Stimulated activated CD4-positive, alpha-beta T cell treated with anti-CD3 and anti-CD28 coated beads, Interleukin-2, amount 100 ng/mL, for 24 hours (primary cell): ENCODE data around the gene ZRANB3.

ENCODE experiments used
- DNase-seq, 2 donors: peaks; one replicate each; pipeline ENCODE4 v3.0.0-alpha.2; 2020

ZRANB3 gene

GRCh38 chr2:135246711-135247270 lies 284.2 kb downstream of the ZRANB3 start:
- no peak for DNase-seq

GRCh38 chr2:135245071-135245470 lies 285.9 kb downstream of the ZRANB3 start:
- DNase-seq, result no peak

- DNase-seq, result no peak
Measured at GRCh38 chr2:135238651-135239050, 292.4 kb downstream of the ZRANB3 start.

- no peak for DNase-seq
Measured at GRCh38 chr2:135230150-135230549, 300.9 kb downstream of the ZRANB3 start.

GRCh38 chr2:135227386-135227785 lies 303.6 kb downstream of the ZRANB3 start:
- no peak for DNase-seq

GRCh38 chr2:135226961-135227360 lies 304.1 kb downstream of the ZRANB3 start:
- DNase-seq, result no peak

GRCh38 chr2:135225781-135226180 lies 305.2 kb downstream of the ZRANB3 start:
- no peak for DNase-seq

GRCh38 chr2:135219226-135219625 lies 311.8 kb downstream of the ZRANB3 start:
- no peak for DNase-seq

- no peak for DNase-seq
Measured at GRCh38 chr2:135218426-135218825, 312.6 kb downstream of the ZRANB3 start.

- DNase-seq, result no peak
Measured at GRCh38 chr2:135212757-135213156, 318.3 kb downstream of the ZRANB3 start.

GRCh38 chr2:135208016-135208415 lies 323.0 kb downstream of the ZRANB3 start:
- DNase-seq, result no peak

- DNase-seq, result no peak
Measured at GRCh38 chr2:135203944-135204343, 327.1 kb downstream of the ZRANB3 start.

- DNase-seq, result no peak
Measured at GRCh38 chr2:135202751-135203150, 328.3 kb downstream of the ZRANB3 start.

GRCh38 chr2:135198481-135198880 lies 332.5 kb downstream of the ZRANB3 start:
- DNase-seq, result no peak

GRCh38 chr2:135190799-135191198 lies 340.2 kb downstream of the ZRANB3 start:
- no peak for DNase-seq

- DNase-seq, result no peak
Measured at GRCh38 chr2:135189148-135189547, 341.9 kb downstream of the ZRANB3 start.

- no peak for DNase-seq
Measured at GRCh38 chr2:135187270-135187669, 343.7 kb downstream of the ZRANB3 start.

GRCh38 chr2:135186054-135186453 lies 345.0 kb downstream of the ZRANB3 start:
- DNase-seq, result no peak

- no peak for DNase-seq
Measured at GRCh38 chr2:135183822-135184221, 347.2 kb downstream of the ZRANB3 start.

GRCh38 chr2:135182601-135183000 lies 348.4 kb downstream of the ZRANB3 start:
- DNase-seq, result no peak

- no peak for DNase-seq
Measured at GRCh38 chr2:135182190-135182589, 348.8 kb downstream of the ZRANB3 start.

- no peak for DNase-seq
Measured at GRCh38 chr2:135179689-135180088, 351.3 kb downstream of the ZRANB3 start.

- no peak for DNase-seq
Measured at GRCh38 chr2:135175177-135175576, 355.8 kb downstream of the ZRANB3 start.

GRCh38 chr2:135174810-135175093 lies 356.3 kb downstream of the ZRANB3 start:
- no peak for DNase-seq

GRCh38 chr2:135174049-135174809 lies 356.8 kb downstream of the ZRANB3 start:
- no peak for DNase-seq
